Stomach (tissue), 4 donors: ENCODE results near the gene DRAP1.

Experiments used
- POLR2A ChIP-seq, 4 donors: fragments of 450-650 bp; IDR thresholded peaks; one replicate each; pipeline ENCODE4 v1.6.1; 2016; ENCODE audit warnings: antibody characterized with exemption in 4 of 4, control low read depth in 2 of 4, mild to moderate bottlenecking in 1 of 4, moderate library complexity in 1 of 4
- POLR2AphosphoS5 ChIP-seq, 3 donors: sonication (generic); formaldehyde crosslinking; IDR thresholded peaks; one replicate each; pipeline ENCODE4 v1.6.1; 2016; ENCODE audit warnings: antibody characterized with exemption in 3 of 3

DNA sequence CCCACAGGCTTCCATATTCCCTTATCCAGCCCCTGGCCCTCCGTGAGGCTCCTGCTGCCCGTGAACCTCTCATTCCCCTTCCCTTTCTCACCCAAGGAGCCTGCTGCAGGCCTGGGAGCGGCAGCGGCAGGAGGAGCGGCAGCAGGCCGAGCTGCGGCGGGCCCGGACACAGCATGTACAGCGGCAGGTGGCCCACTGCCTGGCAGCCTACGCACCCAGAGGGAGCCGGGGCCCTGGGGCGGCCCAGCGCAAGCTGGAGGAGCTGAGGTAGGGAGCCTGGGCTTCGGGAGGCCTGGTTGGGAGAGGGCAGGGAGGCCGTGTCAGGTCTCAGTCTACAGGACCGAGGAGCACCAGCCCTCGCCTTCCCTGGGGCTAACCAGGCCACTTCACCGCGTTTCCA is 34.2 kb downstream of the DRAP1 start:
- TF ChIP-seq POLR2AphosphoS5 (IDR thresholded peaks at IDR 0.05) (no peak), POLR2A (IDR thresholded peaks at IDR 0.05) (no peak)
